HG03571 (cell line): ENCODE measurements around the gene CGB1.
A peak's percentile ranks its signal among the peaks of the same experiment; 100 is the strongest.

Experiments used
- ATAC-seq: cut with Tn5 transposase; IDR thresholded peaks from one replicate; pipeline ENCODE4 v1.9.1; 2021; ENCODE audit not compliant: unreplicated experiment

Gene CGB1

DNA sequence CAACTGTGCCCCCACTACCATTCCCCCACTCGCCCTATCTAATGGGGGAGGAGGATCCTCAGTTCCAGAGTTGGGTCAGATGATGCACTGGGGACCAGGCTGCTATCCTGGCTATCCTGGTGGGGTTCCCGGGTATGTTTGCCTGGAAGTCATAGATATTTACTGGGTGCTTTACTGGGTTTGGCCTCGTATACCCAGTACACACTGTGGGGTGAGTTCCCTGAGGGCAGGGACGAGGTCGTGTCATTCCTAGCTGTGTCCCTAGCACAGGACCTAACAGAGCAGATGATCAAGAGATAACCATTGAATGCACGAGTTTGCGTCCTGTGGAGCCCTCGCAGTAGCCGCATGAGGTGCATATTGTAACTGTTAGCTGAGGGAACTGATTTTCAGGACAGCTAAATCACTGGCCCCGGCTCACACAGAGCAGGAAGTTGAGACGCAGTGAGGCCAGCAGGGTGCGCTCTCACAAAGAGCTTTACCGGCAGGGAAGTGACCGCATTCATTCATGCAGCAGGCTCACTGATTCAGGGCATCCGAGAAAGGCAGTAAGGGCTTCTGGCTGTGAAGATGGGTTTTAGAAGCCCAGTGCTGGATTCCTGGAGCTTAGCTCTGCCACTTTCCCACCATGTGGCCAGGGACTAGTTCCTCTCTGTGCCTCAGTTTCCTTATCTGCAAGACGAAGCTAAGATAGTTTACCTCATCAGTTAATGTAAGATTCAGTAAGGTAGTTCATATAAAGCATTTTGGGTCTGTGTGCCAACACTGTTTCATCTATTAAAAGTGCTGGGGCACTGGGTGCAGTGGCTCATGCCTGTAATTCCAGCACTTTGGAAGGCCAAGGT, 37.0 kb downstream of the CGB1 start:
- no peak for ATAC-seq

DNA sequence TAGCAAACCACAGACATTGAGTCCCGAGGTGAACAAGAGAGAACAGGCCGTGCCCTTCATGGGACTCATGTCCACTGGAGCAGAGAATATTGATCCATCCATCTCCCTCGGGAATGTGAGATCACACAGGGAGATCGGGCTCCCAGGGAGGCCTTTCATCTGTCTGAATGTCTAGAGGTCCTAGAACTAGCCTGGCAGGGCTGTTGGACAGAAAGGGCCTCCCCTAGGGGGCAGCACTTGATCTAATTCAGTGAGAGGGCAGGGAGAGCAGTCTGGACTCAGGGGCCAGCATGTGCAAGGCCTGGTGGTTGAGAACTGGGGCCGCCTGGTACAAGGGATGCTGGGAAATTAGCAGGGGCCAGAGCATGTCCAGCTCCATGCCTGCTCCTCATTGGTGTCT, 38.7 kb downstream of the CGB1 start:
- no peak for ATAC-seq

DNA sequence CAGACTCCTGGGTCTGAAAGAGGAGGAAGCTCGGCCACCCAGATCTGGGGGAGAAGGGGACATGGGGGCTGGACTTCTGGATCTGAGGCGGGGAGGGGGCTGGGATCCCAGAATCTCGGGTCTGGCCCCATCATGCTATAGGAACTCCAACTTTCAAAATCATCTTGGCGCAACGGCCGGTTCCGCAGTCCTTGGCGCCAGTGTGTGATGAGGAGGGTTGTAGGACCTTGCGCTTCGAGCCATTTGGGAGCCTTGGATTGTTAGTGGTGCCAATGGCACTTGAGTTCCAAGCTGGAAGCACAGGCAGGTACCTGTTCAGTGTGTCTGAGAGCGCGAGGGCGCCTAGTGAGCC, 42.7 kb downstream of the CGB1 start:
- ATAC-seq: no peak

DNA sequence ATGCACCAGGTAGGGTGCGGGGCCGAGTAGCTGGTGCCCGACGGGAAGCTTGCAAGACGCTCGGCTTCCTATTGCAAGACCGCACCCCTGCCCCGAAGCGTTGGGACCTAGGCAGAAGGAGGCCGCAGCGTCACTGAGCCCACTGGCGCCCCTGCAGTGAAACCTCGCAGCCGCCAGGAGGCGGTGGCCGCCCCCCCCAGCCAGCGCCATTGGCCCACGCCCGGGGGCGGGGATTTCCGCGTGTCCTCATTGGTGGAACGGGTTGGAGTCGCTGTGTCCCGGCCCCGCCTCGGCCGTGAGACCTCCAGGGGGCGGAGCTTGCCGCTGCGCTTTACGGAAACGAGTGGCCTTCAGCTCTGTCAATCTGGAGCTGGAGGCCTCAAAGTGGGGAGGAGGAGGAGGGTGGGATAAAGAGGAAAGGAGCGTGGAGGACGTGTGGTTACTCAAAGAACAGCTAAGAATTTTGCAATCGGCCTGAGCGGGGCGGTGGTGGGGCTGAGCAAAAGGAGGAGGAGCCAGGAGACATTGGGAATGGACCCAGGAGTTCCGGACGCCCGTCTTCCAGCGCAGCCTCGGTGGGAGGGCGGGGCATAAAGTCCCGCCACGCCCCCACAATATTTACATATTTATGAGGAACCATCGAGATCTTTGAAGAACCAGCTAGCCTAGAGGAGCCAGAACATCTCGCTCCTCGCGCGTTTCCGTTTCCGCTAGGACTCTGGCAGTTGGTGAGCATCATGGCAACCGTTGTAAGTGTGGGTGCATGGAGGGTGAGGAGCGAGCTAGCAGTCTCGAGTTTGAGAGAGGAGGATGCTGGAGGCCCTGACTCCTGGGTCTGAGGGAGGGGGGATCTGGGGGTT, 43.3 kb downstream of the CGB1 start, which contains the start of the genes GYS1 and RUVBL2:
TSS of gene GYS1 (minus strand) at position 135 of the 860 bp plus-strand sequence. CDS start 197 bp downstream, outside the sequence.
TSS of gene RUVBL2 (plus strand) at position 713 of the 860 bp plus-strand sequence. CDS start at position 738, 25 bp downstream.
- ATAC-seq: peak; percentile 80

DNA sequence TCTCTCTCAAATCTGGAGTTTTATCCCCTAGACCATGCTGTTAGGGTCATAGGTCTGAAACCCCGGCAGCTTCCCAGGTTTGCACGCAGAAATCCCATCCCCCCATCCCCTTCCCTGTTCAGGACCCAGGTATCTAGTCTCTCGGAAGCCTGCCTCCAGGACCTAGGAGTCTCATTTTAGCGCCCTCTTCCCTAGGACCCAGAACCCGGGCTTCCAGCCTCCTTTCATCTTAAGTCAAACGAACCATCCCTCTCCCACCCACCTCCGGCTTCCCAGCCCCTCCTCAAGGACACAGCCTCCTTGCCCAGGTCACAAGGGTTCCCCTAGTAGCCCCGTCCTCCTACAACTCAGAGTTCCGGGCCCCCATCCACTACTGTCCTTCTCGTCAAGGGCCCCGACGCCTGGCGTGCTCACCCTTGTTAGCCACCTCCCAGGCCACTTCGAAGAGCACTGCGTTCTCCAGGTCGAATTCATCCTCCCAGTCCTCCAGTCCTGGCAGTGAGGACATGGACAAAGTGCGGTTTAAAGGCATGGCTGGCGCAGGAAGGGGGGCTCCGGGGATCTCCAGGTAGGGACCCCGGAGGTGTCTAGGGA, 44.0 kb downstream of the CGB1 start:
- peak; percentile 3 for ATAC-seq

DNA sequence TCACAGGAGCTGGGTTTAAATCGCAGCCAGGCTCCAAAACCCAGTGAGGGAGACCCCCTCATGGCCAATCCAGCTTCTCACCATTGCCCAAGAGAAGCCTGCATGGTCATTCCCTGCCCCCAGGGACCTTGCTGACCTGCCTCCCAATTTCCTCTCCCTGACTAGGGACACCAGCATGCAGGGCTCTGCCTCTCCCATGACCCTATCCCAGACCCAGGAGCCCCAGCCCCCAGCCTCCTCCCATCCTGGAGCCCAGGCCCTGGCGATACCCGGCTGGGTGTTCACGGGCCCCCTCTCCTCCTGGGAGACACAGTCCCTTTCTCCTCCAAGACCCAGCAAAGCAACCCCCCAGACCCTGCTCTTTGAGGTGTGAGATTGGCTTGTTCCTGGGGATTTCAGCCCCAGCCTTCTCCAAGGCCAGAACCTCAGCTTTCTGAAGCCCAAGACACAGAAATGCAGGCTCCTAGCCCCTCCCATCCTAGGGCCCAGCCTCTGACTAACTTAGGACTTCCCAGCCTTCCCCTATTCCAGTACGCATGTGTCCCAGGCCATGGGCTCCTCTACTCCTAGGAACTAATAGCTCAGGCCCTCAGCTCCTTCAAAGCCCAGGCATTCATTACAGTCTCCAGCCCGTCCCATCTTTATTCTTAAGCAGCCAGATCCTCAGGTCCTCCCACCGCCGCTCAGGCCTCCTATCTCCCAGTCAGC, 44.7 kb downstream of the CGB1 start:
- no peak for ATAC-seq

DNA sequence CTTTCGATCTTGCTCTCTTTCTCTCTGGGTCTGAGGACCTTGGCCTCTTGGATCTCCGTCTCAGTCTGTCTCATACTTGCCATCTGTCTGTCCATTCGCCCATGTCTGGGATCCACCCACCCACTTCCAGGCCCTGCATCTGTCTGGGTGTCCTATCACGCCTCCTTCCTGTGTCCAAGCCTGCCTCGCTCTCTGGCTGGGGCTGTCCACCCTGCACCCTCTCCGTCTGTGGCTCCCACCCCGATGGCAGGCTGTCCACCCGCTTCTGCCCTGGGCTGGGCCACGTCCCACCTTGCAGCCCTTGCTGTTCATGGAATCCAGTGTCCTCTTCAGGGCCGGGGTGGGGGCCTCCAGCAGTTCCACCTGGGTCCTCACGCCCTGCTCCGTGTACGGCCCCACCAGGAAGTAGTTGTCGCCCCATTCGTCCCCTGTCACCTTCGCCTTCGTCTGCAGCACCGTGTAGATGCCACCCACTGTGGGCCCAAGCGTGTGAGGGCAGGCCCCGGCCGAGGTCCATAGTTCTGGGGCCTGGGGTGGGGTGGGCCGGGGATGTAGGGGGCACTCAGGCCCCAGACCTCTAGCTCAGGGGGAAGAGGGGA, 45.6 kb downstream of the CGB1 start:
- ATAC-seq: no peak

DNA sequence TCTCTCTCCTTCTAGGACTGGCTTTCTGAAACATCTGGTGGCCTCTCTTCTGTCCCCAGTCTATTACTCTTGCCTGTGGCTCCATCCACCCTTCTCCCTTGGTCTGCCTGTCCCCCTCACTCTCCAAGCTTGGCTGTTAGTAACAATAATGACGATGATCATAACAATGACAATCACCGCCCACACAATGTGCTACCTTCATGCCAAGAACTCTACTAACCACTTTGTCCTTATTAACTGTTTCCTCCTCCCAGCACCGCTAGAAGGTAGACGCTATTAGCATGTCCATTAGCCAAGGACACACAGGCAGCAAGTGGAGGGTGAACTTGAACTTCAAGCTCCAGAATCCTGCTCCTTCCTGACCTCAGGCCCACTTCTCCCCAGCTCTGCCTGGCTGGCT, 46.3 kb downstream of the CGB1 start:
- ATAC-seq: no peak

DNA sequence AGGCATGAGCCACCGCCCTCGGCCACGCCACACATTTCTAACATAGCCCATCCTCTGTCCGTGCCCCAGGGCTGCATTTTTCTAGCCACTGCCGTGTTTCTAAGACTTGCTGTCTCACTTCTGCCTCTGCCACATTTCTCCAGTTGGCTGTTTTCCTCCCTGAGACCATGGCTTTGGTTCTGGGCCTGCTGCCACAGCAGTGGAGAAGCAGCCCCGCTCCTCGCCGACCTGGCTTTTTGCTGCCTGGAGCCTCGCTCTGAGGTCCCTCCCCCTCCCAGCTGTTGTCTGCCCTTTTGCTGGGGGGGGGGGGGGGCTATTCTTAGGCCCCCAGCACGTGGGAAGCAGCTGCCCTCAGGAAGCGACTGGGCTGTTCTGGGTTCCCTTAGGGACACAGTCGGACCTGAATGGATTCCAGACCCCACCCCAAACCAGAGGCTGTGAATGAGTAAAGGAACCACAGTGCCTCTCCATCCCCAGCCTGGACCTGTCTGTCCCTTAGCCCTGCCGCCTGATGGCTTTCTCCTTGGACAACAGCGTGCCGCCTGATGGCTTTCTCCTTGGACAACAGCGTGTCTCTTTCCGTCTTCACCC, 46.9 kb downstream of the CGB1 start:
- ATAC-seq: no peak

DNA sequence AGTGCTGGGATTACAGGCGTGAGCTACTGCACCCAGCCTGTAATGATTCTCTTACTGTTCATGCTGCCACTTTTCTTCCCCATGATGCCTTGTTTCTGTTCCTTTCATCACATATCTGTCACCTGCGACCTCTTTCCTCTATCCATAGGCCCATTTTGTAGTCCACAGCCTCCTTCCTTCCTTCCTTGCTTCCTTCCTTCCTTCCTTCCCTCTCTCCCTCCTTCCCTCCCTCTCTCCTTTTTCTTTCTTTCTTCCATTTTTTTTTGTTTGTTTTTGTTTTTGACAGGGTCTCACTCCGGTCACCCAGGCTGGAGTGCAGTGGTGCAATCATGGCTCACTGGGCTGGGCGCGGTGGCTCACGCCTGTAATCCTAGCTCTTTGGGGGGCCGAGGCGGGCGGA, 47.8 kb downstream of the CGB1 start:
- ATAC-seq: no peak

DNA sequence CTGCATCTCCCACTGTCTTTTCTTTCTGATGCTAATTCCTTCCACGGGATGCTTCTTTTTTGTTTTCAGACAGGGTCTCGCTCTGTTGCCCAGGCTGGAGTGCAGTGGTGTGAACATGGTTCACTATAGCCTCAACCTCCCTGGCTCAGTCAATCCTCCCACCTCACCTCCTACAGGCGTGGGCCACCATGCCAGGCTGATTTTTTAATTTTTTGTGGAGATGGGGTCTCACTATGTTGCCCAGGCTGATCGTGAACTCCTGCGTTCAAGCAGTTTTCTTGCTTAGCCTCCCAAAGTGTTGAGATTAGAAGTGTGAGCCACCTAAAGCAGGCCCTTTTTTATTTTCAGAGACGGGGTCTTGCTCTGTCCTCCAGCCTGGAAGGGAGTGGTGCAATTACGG, 48.4 kb downstream of the CGB1 start:
- ATAC-seq: no peak

DNA sequence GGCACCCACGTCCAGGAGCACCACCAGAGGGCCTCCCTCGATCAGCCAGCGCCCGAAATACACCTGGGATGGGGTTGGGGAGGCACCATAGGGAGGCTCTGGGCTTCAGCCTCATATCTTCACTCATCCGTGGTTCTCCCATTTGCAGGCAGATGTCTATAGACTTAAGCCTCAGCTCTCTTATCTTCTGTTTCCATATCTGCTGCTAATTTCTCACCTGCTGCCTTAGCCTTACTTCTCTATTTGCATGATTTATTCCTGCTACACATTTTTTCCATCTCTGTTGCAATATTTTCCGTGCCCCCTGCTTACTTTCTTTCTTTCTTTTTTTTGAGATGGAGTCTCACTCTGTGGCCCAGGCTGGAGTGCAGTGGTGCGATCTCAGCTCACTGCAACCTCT, 49.4 kb downstream of the CGB1 start:
- ATAC-seq: no peak

DNA sequence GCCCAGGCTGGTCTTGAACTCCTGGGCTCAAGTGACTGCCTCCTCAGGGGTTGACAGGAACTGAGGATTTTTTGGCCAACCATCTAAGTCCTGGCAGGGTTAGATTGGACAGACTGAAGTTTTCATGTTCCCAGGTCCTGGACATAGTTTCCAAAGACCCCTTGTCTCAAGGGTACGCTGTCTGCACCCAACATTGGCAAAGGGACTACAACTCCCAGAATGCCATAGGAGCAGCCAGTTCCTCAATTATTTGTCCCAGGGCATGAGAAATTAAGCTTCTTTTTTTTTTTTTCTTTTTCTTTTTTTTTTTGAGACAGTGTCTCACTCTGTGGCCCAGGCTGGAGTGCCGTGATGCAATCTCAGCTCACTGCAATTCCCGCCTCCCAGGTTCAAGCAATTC, 50.5 kb downstream of the CGB1 start:
- ATAC-seq: no peak

DNA sequence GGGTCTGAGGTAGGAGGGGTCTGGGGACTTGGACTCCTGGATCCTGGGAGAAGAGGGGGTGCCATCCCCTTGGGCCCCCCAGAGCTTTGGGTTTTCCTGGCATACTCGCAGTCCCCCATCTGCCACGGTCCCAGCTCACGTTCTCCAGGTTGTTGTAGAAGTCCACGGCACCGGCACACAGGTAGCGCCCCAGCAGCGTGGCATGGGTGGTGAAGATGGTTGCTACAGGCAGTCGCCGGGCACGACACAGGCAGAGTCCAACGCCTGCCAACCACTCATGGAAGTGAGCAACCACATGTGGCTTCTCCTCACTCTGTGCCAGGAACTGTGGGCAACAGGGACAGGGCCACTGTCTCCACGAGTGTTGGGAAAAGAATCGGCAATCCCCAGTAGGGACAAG, 51.0 kb downstream of the CGB1 start:
- no peak for ATAC-seq
